MM.1S (cell line): ENCODE results near the gene TWF1.

ENCODE experiments used
- DNase-seq: peaks from one replicate; pipeline ENCODE4 v3.0.0-alpha.2; 2015
- H2AFZ ChIP-seq: fragments of 300-600 bp; sonication (generic); 2 replicates; pipeline ENCODE4 v1.6.0; 2016; ENCODE audit warnings: antibody characterized with exemption, low read length
- H3F3A ChIP-seq: fragments of 300-600 bp; sonication (generic); 2 replicates; pipeline ENCODE4 v1.6.1; 2016; ENCODE audit warnings: mild to moderate bottlenecking, antibody characterized with exemption, low read length, moderate library complexity, mixed read lengths; ENCODE audit not compliant: insufficient read depth
- H3K27ac ChIP-seq: fragments of 300-600 bp; sonication (generic); 2 replicates; pipeline ENCODE4 v1.5.1; 2016; ENCODE audit warnings: mild to moderate bottlenecking, low read length
- H3K27me3 ChIP-seq: fragments of 300-600 bp; sonication (generic); replicated peaks from 2 replicates; pipeline ENCODE4 v1.6.0; 2016; ENCODE audit warnings: low read length; ENCODE audit not compliant: insufficient read depth
- H3K36me3 ChIP-seq: fragments of 300-600 bp; sonication (generic); replicated peaks from 2 replicates; pipeline ENCODE4 v1.6.1; 2016; ENCODE audit warnings: mild to moderate bottlenecking, low read length, mixed read lengths; ENCODE audit not compliant: insufficient read depth
- H3K4me1 ChIP-seq: fragments of 300-600 bp; sonication (generic); 2 replicates; pipeline ENCODE4 v1.6.1; 2016; ENCODE audit warnings: low read length, mixed read lengths
- H3K4me2 ChIP-seq: fragments of 300-600 bp; sonication (generic); 2 replicates; pipeline ENCODE4 v1.6.0; 2016; ENCODE audit warnings: low read depth, low read length
- H3K4me3 ChIP-seq: fragments of 300-600 bp; sonication (generic); 2 replicates; pipeline ENCODE4 v1.5.1; 2016; ENCODE audit warnings: low read length, mixed read lengths
- H3K79me2 ChIP-seq: fragments of 300-600 bp; sonication (generic); 2 replicates; pipeline ENCODE4 v1.6.1; 2016; ENCODE audit warnings: mixed run types, low read length, mixed read lengths
- H3K9ac ChIP-seq: fragments of 300-600 bp; sonication (generic); 2 replicates; pipeline ENCODE4 v1.6.1; 2016; ENCODE audit warnings: low read length, mixed read lengths
- H3K9me2 ChIP-seq: fragments of 300-600 bp; sonication (generic); replicated peaks from 2 replicates; pipeline ENCODE4 v1.6.1; 2016; ENCODE audit warnings: mild to moderate bottlenecking, low read length, mixed read lengths; ENCODE audit not compliant: insufficient read depth
- H3K9me3 ChIP-seq: fragments of 300-600 bp; sonication (generic); replicated peaks from 2 replicates; pipeline ENCODE4 v1.6.1; 2016; ENCODE audit warnings: mild to moderate bottlenecking, low read length, mixed read lengths; ENCODE audit not compliant: insufficient read depth
- H4K20me1 ChIP-seq: fragments of 300-600 bp; sonication (generic); 2 replicates; pipeline ENCODE4 v1.6.1; 2016; ENCODE audit warnings: mild to moderate bottlenecking, low read length, moderate library complexity, mixed read lengths; ENCODE audit not compliant: insufficient read depth
- CTCF ChIP-seq: fragments of 300-600 bp; sonication (generic); IDR thresholded peaks from 2 replicates; pipeline ENCODE4 v1.5.1; 2016; ENCODE audit warnings: antibody characterized with exemption, low read length, mixed read lengths
- EZH2 ChIP-seq: fragments of 300-600 bp; sonication (generic); optimal IDR thresholded peaks from 2 replicates; pipeline ENCODE3; 2017; ENCODE audit warnings: low read depth, mild to moderate bottlenecking, antibody characterized with exemption, low read length, mixed read lengths
- EZH2phosphoT487 ChIP-seq: fragments of 300-600 bp; sonication (generic); IDR thresholded peaks from 2 replicates; pipeline ENCODE4 v1.6.1; 2018; ENCODE audit warnings: antibody characterized with exemption, low read length

Gene TWF1

GRCh38 chr12:43824207-43824775 lies 18.2 kb upstream of the TWF1 start:
- Histone ChIP-seq H3K27ac (no peak overlapping the region), H3K9ac (no peak overlapping the region), H3K36me3 (no peaks in the 10 kb centered on the region), H3F3A (no peaks in the 10 kb centered on the region), H3K4me3 (no peak overlapping the region), H3K27me3 (no peaks in the 10 kb centered on the region), H3K79me2 (no peaks in the 10 kb centered on the region), H3K4me1 (no peaks in the 10 kb centered on the region), H2AFZ (no peak overlapping the region), H3K9me2 (no peaks in the 10 kb centered on the region), H4K20me1 (no peaks in the 10 kb centered on the region), H3K9me3 (no peaks in the 10 kb centered on the region), H3K4me2 (no peak overlapping the region)
- DNase-seq: no peak
- no peak for TF ChIP-seq CTCF
- TF ChIP-seq EZH2phosphoT487: no peak
- TF ChIP-seq EZH2: no peak

- Histone ChIP-seq H4K20me1 (no peaks in the 10 kb centered on the region), H3K9me3 (no peaks in the 10 kb centered on the region), H3K4me2 (no peak overlapping the region), H3K9ac (no peak overlapping the region), H3K4me3 (no peak overlapping the region), H3K27me3 (no peaks in the 10 kb centered on the region), H2AFZ (no peak overlapping the region), H3K4me1 (no peaks in the 10 kb centered on the region), H3K36me3 (no peaks in the 10 kb centered on the region), H3K27ac (no peak overlapping the region), H3K79me2 (no peaks in the 10 kb centered on the region), H3F3A (no peaks in the 10 kb centered on the region), H3K9me2 (no peaks in the 10 kb centered on the region)
- DNase-seq: no peak
- TF ChIP-seq EZH2phosphoT487: no peak
- TF ChIP-seq CTCF: no peak
- TF ChIP-seq EZH2: no peak
Measured at GRCh38 chr12:43816168-43816567, 10.1 kb upstream of the TWF1 start.

GRCh38 chr12:43815416-43815815 lies 9.3 kb upstream of the TWF1 start:
- H4K20me1 ChIP-seq: no peaks in the 10 kb centered on the region
- DNase-seq: no peak
- H3F3A ChIP-seq: no peaks in the 10 kb centered on the region
- no peak overlapping the region for H3K4me2 ChIP-seq
- no peaks in the 10 kb centered on the region for H3K4me1 ChIP-seq
- no peak overlapping the region for H3K4me3 ChIP-seq
- no peaks in the 10 kb centered on the region for H3K36me3 ChIP-seq
- no peak for TF ChIP-seq CTCF
- TF ChIP-seq EZH2phosphoT487: no peak
- no peak for TF ChIP-seq EZH2
- H3K9me2 ChIP-seq: no peaks in the 10 kb centered on the region
- no peaks in the 10 kb centered on the region for H3K79me2 ChIP-seq
- H2AFZ ChIP-seq: no peak overlapping the region
- H3K9ac ChIP-seq: no peak overlapping the region
- no peaks in the 10 kb centered on the region for H3K9me3 ChIP-seq
- no peak overlapping the region for H3K27ac ChIP-seq
- H3K27me3 ChIP-seq: no peaks in the 10 kb centered on the region
